Endothelial cell of umbilical vein (primary cell): ENCODE data around the gene TAF12.

ENCODE experiments used
- EZH2 ChIP-seq: IDR thresholded peaks from 2 replicates; pipeline ENCODE4 v1.6.1; 2012; ENCODE audit warnings: borderline replicate concordance, low read depth, mild to moderate bottlenecking, moderate library complexity, low read length, inconsistent platforms; ENCODE audit not compliant: severe bottlenecking
- FOS ChIP-seq: IDR thresholded peaks from 2 replicates; pipeline ENCODE4 v1.6.1; 2011; ENCODE audit warnings: mild to moderate bottlenecking, low read length, moderate library complexity, borderline replicate concordance; ENCODE audit not compliant: insufficient read depth
- GATA2 ChIP-seq: IDR thresholded peaks from 2 replicates; pipeline ENCODE4 v1.7.0; 2011; ENCODE audit warnings: low read depth, mild to moderate bottlenecking, moderate library complexity, mixed read lengths, low read length; ENCODE audit not compliant: insufficient read length, insufficient read depth
- JUN ChIP-seq: IDR thresholded peaks from 2 replicates; pipeline ENCODE4 v1.6.1; 2011; ENCODE audit warnings: borderline replicate concordance, low read depth; ENCODE audit not compliant: insufficient read length, insufficient read depth
- MYC ChIP-seq: IDR thresholded peaks from one replicate; pipeline ENCODE4 v1.6.1; 2011; ENCODE audit warnings: mild to moderate bottlenecking, low read depth, low read length
- POLR2A ChIP-seq: IDR thresholded peaks from 2 replicates; pipeline ENCODE4 v1.6.1; 2012; ENCODE audit warnings: low read depth, mild to moderate bottlenecking, control low read depth, low read length
- POLR2AphosphoS5 ChIP-seq: IDR thresholded peaks from 2 replicates; pipeline ENCODE4 v1.6.1; 2012; ENCODE audit warnings: low read depth, mild to moderate bottlenecking, control low read depth, low read length, moderate library complexity; ENCODE audit not compliant: insufficient read depth
- TF ChIP-seq, protein P1 (sequence below), 2 donors: IDR thresholded peaks; 1 replicate in 1 of 2; 2 replicates in 1 of 2; pipeline ENCODE4 v1.5.1; 2011; ENCODE audit warnings: low read length in 2 of 2, mild to moderate bottlenecking in 2 of 2, moderate library complexity in 2 of 2, control low read depth in 1 of 2, inconsistent platforms in 1 of 2, low read depth in 1 of 2; ENCODE audit not compliant: insufficient read depth in 1 of 2; ENCODE audit errors: extremely low read depth in 1 of 2
- TF ChIP-seq, protein P2 (sequence below): IDR thresholded peaks from 2 replicates; pipeline ENCODE4 v1.6.1; 2011; ENCODE audit not compliant: insufficient read depth, insufficient read length

DNA sequence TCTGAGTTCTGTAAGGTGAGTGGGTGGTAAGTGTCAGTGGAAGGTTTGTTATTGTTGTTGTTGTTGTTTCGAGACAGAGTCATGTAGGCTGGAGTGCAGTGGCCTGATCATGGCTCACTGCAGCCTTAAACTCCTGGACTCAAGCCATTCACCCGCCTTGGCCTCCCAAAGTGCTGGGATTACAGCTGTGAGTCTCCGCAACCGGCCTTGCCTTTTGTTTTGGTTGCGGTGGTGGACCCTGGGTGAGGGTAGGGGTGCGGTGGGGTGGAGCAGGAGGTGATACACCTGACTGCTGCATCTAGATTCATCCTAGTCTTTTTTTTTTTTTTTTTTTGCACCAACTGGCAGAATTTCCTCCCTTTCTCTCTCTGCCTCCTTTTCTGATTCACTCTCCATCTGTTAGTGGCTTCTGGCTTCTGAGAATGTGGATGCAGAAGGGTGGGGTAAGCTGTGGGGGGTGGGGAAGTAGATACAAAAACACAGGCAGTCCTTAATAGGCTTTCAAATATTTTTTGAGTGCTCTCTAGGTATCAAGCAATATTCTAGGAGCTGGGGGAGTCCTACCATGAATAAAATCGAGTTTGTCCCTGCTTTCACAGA lies 21.1 kb upstream of the TAF12 start:
- no peak for TF ChIP-seq EZH2
- TF ChIP-seq, protein P1, sequence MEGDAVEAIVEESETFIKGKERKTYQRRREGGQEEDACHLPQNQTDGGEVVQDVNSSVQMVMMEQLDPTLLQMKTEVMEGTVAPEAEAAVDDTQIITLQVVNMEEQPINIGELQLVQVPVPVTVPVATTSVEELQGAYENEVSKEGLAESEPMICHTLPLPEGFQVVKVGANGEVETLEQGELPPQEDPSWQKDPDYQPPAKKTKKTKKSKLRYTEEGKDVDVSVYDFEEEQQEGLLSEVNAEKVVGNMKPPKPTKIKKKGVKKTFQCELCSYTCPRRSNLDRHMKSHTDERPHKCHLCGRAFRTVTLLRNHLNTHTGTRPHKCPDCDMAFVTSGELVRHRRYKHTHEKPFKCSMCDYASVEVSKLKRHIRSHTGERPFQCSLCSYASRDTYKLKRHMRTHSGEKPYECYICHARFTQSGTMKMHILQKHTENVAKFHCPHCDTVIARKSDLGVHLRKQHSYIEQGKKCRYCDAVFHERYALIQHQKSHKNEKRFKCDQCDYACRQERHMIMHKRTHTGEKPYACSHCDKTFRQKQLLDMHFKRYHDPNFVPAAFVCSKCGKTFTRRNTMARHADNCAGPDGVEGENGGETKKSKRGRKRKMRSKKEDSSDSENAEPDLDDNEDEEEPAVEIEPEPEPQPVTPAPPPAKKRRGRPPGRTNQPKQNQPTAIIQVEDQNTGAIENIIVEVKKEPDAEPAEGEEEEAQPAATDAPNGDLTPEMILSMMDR (IDR thresholded peaks at IDR 0.05; ENCODE audit: extremely low read depth in 1 of 2, insufficient read depth in 1 of 2, low read depth in 1 of 2, low read length in 2 of 2): no peak
- TF ChIP-seq POLR2AphosphoS5: no peak
- TF ChIP-seq POLR2A: no peak
- TF ChIP-seq FOS: no peak
- TF ChIP-seq, protein P2, sequence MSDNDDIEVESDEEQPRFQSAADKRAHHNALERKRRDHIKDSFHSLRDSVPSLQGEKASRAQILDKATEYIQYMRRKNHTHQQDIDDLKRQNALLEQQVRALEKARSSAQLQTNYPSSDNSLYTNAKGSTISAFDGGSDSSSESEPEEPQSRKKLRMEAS: no peak
- no peak for TF ChIP-seq GATA2
- TF ChIP-seq MYC: no peak
- no peak for TF ChIP-seq JUN
